HFFc6 (cell line): ENCODE results near the gene SPDYE4. TPM values are rescaled to one million over a fixed set of nuclear protein-coding genes. Genes with fewer than 3 reads are reported as not detected.
A peak's percentile ranks its signal among the peaks of the same experiment; 100 is the strongest.

Source experiments
- DNase-seq: peaks from one replicate; pipeline ENCODE4 v3.0.0-alpha.2; 2018
- H3K27ac Mint-ChIP-seq: 2 replicates; pipeline ENCODE4 v1.8.0; 2020; ENCODE audit warnings: mild to moderate bottlenecking, mixed read lengths
- H3K27me3 Mint-ChIP-seq: 2 replicates; pipeline ENCODE4 v1.8.0; 2021; ENCODE audit warnings: mild to moderate bottlenecking, moderate library complexity, mixed read lengths; ENCODE audit not compliant: insufficient read depth
- H3K36me3 Mint-ChIP-seq: 2 replicates; pipeline ENCODE4 v1.8.0; 2021; ENCODE audit warnings: low read depth, mixed read lengths
- H3K4me1 Mint-ChIP-seq: 2 replicates; pipeline ENCODE4 v1.8.0; 2020; ENCODE audit warnings: low read depth, mixed read lengths
- H3K4me3 Mint-ChIP-seq: 2 replicates; pipeline ENCODE4 v1.8.0; 2020; ENCODE audit warnings: mild to moderate bottlenecking, moderate library complexity, mixed read lengths
- H3K9me3 Mint-ChIP-seq: 2 replicates; pipeline ENCODE4 v1.8.0; 2020; ENCODE audit warnings: mild to moderate bottlenecking, mixed read lengths
- CTCF ChIP-seq: fragments of 200-600 bp; sonication (generic); IDR thresholded peaks from 2 replicates; pipeline ENCODE4 v1.5.0; 2021; ENCODE audit warnings: antibody characterized with exemption, mild to moderate bottlenecking
- total RNA-seq, 6 experiments: library from RNA; stranded (reverse); fragmentation: NEBNext Ultra II Directional; extraction: Animal tissue kit (Norgen Biotek cat#: 25700); gene quantifications; 2 replicates in 1 of 6; 3 replicates in 5 of 6; pipeline ENCODE4 v1.2.3, GENCODE V29; 2021

SPDYE4 gene
- total RNA-seq, 6 experiments from 2014 or later: not detected

GRCh38 chr17:8747742-8748141 lies 10.6 kb downstream of the SPDYE4 start:
- no peak for DNase-seq
- Mint-ChIP-seq H3K27me3 (peaks cover 11% of the 10 kb centered on the region), H3K27ac (no peak overlapping the region)

DNA sequence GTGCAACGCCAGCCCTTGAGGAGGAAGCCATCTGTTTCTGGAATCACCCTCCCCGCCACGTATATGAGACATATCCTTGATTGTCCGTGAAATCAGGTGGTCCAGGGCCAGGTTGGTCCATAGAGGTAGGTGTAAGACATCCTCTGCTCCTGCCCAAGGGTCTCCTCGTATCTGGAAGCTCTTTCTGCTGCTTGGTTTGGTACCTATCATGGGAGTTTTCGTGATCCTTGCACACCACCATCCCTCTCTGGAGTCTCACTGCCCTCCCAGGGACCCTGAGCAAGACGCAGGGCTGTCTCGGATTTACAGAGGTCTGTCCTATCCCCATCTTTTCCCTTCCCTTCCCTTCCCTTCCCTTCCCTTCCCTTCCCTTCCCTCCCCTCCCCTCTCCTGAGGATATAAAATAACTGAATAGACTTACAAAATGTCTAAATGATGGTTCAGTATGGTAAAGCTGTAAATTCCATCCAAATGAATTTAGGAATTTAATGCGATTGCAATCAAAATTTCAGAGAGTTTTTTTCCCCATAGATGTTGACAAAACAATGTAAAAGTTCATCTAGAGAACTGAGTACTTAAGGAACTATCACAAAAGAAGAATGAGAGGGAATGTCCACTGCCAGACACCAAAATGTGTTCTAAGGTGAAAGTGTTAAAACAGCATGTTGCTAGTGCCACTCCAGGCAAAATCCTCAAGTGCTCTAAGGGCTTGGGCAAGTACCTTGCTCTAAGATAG lies 11.7 kb downstream of the SPDYE4 start:
- no peaks in the 10 kb centered on the region for H3K36me3 Mint-ChIP-seq
- peaks cover 16% of the 10 kb centered on the region for H3K27me3 Mint-ChIP-seq
- no peaks in the 10 kb centered on the region for H3K4me1 Mint-ChIP-seq
- no peak for TF ChIP-seq CTCF
- H3K27ac Mint-ChIP-seq: no peak overlapping the region
- H3K4me3 Mint-ChIP-seq: peak overlapping the region; percentile 91
- H3K9me3 Mint-ChIP-seq: no peaks in the 10 kb centered on the region
- peak; percentile 11 for DNase-seq

More at GRCh38 chr17:8747742-8748141, 10.6 kb downstream of the SPDYE4 start:
- H3K36me3 Mint-ChIP-seq: no peaks in the 10 kb centered on the region
- no peak overlapping the region for H3K4me3 Mint-ChIP-seq
- TF ChIP-seq CTCF: no peak
- no peaks in the 10 kb centered on the region for H3K9me3 Mint-ChIP-seq
- H3K4me1 Mint-ChIP-seq: no peaks in the 10 kb centered on the region

- Mint-ChIP-seq H3K9me3 (no peaks in the 10 kb centered on the region), H3K36me3 (no peaks in the 10 kb centered on the region), H3K4me1 (no peaks in the 10 kb centered on the region), H3K27me3 (peaks cover 16% of the 10 kb centered on the region), H3K27ac (peak overlapping the region; percentile 56; the same call in 1 of the 2 replicates), H3K4me3 (peak overlapping the region; percentile 91)
- TF ChIP-seq CTCF: peak; percentile 100
- DNase-seq: peak; percentile 18
Observed at GRCh38 chr17:8745586-8746500, 12.5 kb downstream of the SPDYE4 start.

- Mint-ChIP-seq H3K4me3 (peak overlapping the region; percentile 91; the same call in 1 of the 2 replicates), H3K27ac (no peak overlapping the region), H3K27me3 (peaks cover 17% of the 10 kb centered on the region), H3K4me1 (no peaks in the 10 kb centered on the region), H3K9me3 (no peaks in the 10 kb centered on the region), H3K36me3 (no peaks in the 10 kb centered on the region)
- no peak for DNase-seq
- no peak for TF ChIP-seq CTCF
Observed at GRCh38 chr17:8744086-8744785, 14.1 kb downstream of the SPDYE4 start.

DNA sequence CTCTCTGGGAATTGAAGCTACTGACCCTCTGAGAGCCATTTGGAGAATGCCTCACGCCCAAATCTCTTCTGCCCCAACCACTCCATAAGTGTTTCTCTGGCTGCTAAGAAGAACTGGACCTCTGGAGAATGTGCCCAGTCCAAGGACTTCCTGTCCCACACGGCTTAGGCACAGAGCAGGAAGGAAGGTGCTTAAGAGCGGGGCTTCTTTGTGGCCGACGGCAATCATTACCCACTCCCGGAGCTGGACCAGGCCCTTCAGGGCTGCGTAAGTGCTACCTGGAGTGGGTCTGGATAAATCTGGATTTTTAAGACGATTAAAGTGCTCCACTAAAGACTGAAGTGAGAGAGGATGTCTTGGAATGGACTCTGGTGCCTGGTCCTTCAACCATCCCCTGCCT lies 15.5 kb downstream of the SPDYE4 start:
- H3K9me3 Mint-ChIP-seq: no peaks in the 10 kb centered on the region
- no peak overlapping the region for H3K4me3 Mint-ChIP-seq
- peaks cover 13% of the 10 kb centered on the region for H3K27me3 Mint-ChIP-seq
- no peaks in the 10 kb centered on the region for H3K36me3 Mint-ChIP-seq
- no peaks in the 10 kb centered on the region for H3K4me1 Mint-ChIP-seq
- DNase-seq: no peak
- TF ChIP-seq CTCF: no peak
- no peak overlapping the region for H3K27ac Mint-ChIP-seq
